HepG2 (cell line): Measurements from ENCODE around the gene AGBL3. TPM values are rescaled to one million over a fixed set of nuclear protein-coding genes. Genes with fewer than 3 reads are reported as not detected.
A peak's percentile ranks its signal among the peaks of the same experiment; 100 is the strongest.

Experiments
- ADNP ChIP-seq: sonication (generic); formaldehyde crosslinking; IDR thresholded peaks from 2 replicates; pipeline ENCODE4 v1.4.0; 2020; ENCODE audit warnings: missing genetic modification reagents
- FOXA3 ChIP-seq: IDR thresholded peaks from 2 replicates; pipeline ENCODE4 v1.6.1; 2016; ENCODE audit warnings: missing genetic modification reagents, missing compliant biosample characterization
- HNRNPL ChIP-seq: fragments of 200-400 bp; formaldehyde crosslinking; IDR thresholded peaks from 2 replicates; pipeline ENCODE4 v1.6.1; 2017; ENCODE audit warnings: mild to moderate bottlenecking, low read depth, low read length
- MAFK ChIP-seq, 2 experiments: IDR thresholded peaks in 1 of 2; conservative IDR thresholded peaks in 1 of 2; 2 replicates each; pipeline ENCODE4 v1.6.1; 2011; ENCODE audit warnings: improper control_type of control experiment in 2 of 2, low read length in 2 of 2
- MTA1 ChIP-seq: sonication (generic); formaldehyde crosslinking; IDR thresholded peaks from 2 replicates; pipeline ENCODE4 v1.4.0; 2020; ENCODE audit warnings: missing genetic modification reagents, mild to moderate bottlenecking, borderline replicate concordance
- PITX1 ChIP-seq: sonication (generic); formaldehyde crosslinking; IDR thresholded peaks from 2 replicates; pipeline ENCODE4 v1.5.1; 2020; ENCODE audit warnings: mild to moderate bottlenecking, missing genetic modification reagents
- PTBP1 ChIP-seq: fragments of 200-400 bp; formaldehyde crosslinking; IDR thresholded peaks from 2 replicates; pipeline ENCODE4 v1.6.1; 2018; ENCODE audit warnings: low read length, low read depth; ENCODE audit not compliant: poor library complexity, severe bottlenecking
- RCOR2 ChIP-seq: IDR thresholded peaks from 2 replicates; pipeline ENCODE4 v1.6.1; 2016; ENCODE audit warnings: missing biosample characterization, missing genetic modification reagents
- RORA ChIP-seq: sonication (generic); formaldehyde crosslinking; IDR thresholded peaks from 2 replicates; pipeline ENCODE4 v1.5.0; 2020; ENCODE audit warnings: mild to moderate bottlenecking, missing genetic modification reagents, moderate library complexity
- SIX1 ChIP-seq: sonication (generic); formaldehyde crosslinking; IDR thresholded peaks from 2 replicates; pipeline ENCODE4 v1.4.0; 2020; ENCODE audit warnings: missing genetic modification reagents, borderline replicate concordance
- SOX5 ChIP-seq: IDR thresholded peaks from 2 replicates; pipeline ENCODE4 v1.6.1; 2016; ENCODE audit warnings: borderline replicate concordance
- SPEN ChIP-seq: sonication (generic); formaldehyde crosslinking; IDR thresholded peaks from 2 replicates; pipeline ENCODE4 v1.5.1; 2020; ENCODE audit warnings: low read depth, mild to moderate bottlenecking, missing genetic modification reagents
- TSC22D2 ChIP-seq: sonication (generic); formaldehyde crosslinking; IDR thresholded peaks from 2 replicates; pipeline ENCODE4 v1.5.1; 2020; ENCODE audit warnings: missing genetic modification reagents, mild to moderate bottlenecking, borderline replicate concordance
- ZC3H4 ChIP-seq: sonication (generic); formaldehyde crosslinking; IDR thresholded peaks from 2 replicates; pipeline ENCODE4 v1.4.0; 2020; ENCODE audit warnings: missing genetic modification reagents, borderline replicate concordance
- ZNF224 ChIP-seq: sonication (generic); formaldehyde crosslinking; IDR thresholded peaks from 2 replicates; pipeline ENCODE4 v1.5.0; 2020; ENCODE audit warnings: mild to moderate bottlenecking, missing genetic modification reagents
- ZNF33A ChIP-seq: sonication (generic); formaldehyde crosslinking; IDR thresholded peaks from 2 replicates; pipeline ENCODE4 v1.5.1; 2020; ENCODE audit warnings: missing genetic modification reagents, mild to moderate bottlenecking, moderate library complexity, borderline replicate concordance
- ZNF550 ChIP-seq: sonication (generic); formaldehyde crosslinking; IDR thresholded peaks from 2 replicates; pipeline ENCODE4 v1.4.0; 2020; ENCODE audit warnings: mild to moderate bottlenecking, missing genetic modification reagents, borderline replicate concordance
- ZNF7 ChIP-seq: IDR thresholded peaks from 2 replicates; pipeline ENCODE4 v1.6.1; 2016; ENCODE audit warnings: missing biosample characterization, missing genetic modification reagents
- polyA plus RNA-seq, 8 experiments: library from polyadenylated mRNA; depleted of rRNA in 3 of 8; stranded (reverse) in 7 of 8; unstranded in 1 of 8; fragments of >200 nt; fragmentation: Illumina TruSeq in 4 of 8; extraction: Trizol in 4 of 8; gene quantifications; 2 replicates each; pipeline versions ENCODE4 v1.2.1 to v1.2.3, GENCODE V29; 2011 to 2016; ENCODE audit warnings: low read depth in 4 of 8, missing spikeins in 1 of 8, mixed read lengths in 1 of 8; ENCODE audit not compliant: insufficient read depth in 1 of 8
- total RNA-seq, 5 experiments: library from RNA; depleted of rRNA; stranded (reverse); fragments of >200 nt; fragmentation: Illumina TruSeq; extraction: Trizol; gene quantifications; 2 replicates each; pipeline ENCODE4 v1.2.3, GENCODE V29; 2016; ENCODE audit warnings: low read depth in 1 of 5
- TF ChIP-seq, protein P1 (sequence below): sonication (generic); formaldehyde crosslinking; IDR thresholded peaks from 2 replicates; pipeline ENCODE4 v1.8.1; 2023; ENCODE audit warnings: missing genetic modification reagents, inconsistent platforms, borderline replicate concordance
- TF ChIP-seq, protein P2 (sequence below): sonication (generic); formaldehyde crosslinking; IDR thresholded peaks from 2 replicates; pipeline ENCODE4 v1.4.0; 2020; ENCODE audit warnings: missing genetic modification reagents, borderline replicate concordance
- TF ChIP-seq, protein P3 (sequence below): sonication (generic); formaldehyde crosslinking; IDR thresholded peaks from 2 replicates; pipeline ENCODE4 v1.5.1; 2020; ENCODE audit warnings: mild to moderate bottlenecking, missing genetic modification reagents, moderate library complexity
- TF ChIP-seq, protein P4 (sequence below): sonication (generic); formaldehyde crosslinking; IDR thresholded peaks from 2 replicates; pipeline ENCODE4 v1.5.0; 2020; ENCODE audit warnings: missing genetic modification reagents

AGBL3 gene
- total and polyA plus RNA-seq, 2 of the 13 experiments (the other 11 are each of a cell fraction or from before 2014, with no cell fraction given) = 2.2 to 7.2 TPM

DNA sequence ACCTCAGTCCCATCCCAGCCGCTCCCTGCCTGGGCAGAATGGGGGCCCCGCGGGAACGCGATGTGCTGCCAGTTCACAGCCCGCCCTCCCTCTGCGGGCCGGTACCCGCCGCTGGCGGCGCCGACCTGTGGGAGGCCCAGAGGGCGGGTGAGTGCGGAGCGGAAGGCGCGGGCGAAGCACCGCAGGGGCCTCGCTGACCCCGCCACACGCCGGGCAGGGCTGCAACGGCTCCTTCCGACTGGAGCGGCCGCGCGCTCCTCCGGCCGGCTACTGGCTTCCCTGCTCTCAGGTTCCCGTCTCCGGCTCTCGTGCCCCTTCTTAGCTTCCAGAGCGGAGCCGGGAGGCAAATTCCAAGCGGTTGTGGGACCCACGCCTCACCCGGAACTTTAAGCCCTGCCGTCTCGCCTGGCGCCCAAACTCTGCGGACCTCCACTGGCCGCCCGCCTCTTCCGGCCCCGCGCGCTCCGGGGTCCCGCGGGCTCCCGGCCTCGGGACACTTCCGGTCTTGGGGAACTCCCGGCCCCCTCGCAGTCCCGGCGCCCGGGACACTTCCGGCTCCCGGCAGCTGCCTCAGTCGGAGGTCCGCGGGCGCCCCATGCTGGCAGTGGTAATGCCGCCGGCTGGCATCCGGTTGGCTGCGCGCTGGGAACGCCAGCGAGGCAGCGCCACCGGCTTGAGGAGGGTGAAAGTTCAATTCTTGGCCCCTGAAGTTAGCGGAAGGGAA is 184.1 kb downstream of the AGBL3 start, which contains the start of gene CYREN (continued):
- TF ChIP-seq, protein P1, sequence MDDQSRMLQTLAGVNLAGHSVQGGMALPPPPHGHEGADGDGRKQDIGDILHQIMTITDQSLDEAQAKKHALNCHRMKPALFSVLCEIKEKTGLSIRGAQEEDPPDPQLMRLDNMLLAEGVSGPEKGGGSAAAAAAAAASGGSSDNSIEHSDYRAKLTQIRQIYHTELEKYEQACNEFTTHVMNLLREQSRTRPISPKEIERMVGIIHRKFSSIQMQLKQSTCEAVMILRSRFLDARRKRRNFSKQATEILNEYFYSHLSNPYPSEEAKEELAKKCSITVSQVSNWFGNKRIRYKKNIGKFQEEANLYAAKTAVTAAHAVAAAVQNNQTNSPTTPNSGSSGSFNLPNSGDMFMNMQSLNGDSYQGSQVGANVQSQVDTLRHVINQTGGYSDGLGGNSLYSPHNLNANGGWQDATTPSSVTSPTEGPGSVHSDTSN (CRISPR knock-in tag) = no peak
- TF ChIP-seq ZNF550 (0 out of 2 replicates have a peak, but pooled peaks have one; percentile 54), MTA1 (CRISPR knock-in tag) (peak; percentile 83; the same call in 1 of the 2 replicates), RORA (CRISPR knock-in tag) (no peak), FOXA3 (CRISPR knock-in tag) (peak; percentile 44; the same call in 1 of the 2 replicates), ZNF7 (no peak), ZNF33A (CRISPR knock-in tag) (no peak; the same call in 1 of the 2 replicates), MAFK (conservative IDR thresholded peaks at IDR 0.05 in 1 of 2, IDR thresholded peaks at IDR 0.05 in 1 of 2; ENCODE audit: low read length in 2 of 2) (no peak), ZNF224 (peak; percentile 21; the same call in 1 of the 2 replicates), RCOR2 (CRISPR knock-in tag) (peak; percentile 68; the same call in 1 of the 2 replicates), TSC22D2 (CRISPR knock-in tag) (no peak; the same call in 1 of the 2 replicates), ADNP (no peak), SOX5 (CRISPR knock-in tag) (peak; percentile 52; the same call in 1 of the 2 replicates), PTBP1 (no peak), SPEN (CRISPR knock-in tag) (peak; percentile 72), PITX1 (CRISPR knock-in tag) (peak; percentile 79), SIX1 (no peak), HNRNPL (peak; percentile 88), ZC3H4 (CRISPR knock-in tag) (no peak)
- TF ChIP-seq, protein P2, sequence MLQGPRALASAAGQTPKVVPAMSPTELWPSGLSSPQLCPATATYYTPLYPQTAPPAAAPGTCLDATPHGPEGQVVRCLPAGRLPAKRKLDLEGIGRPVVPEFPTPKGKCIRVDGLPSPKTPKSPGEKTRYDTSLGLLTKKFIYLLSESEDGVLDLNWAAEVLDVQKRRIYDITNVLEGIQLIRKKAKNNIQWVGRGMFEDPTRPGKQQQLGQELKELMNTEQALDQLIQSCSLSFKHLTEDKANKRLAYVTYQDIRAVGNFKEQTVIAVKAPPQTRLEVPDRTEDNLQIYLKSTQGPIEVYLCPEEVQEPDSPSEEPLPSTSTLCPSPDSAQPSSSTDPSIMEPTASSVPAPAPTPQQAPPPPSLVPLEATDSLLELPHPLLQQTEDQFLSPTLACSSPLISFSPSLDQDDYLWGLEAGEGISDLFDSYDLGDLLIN (CRISPR knock-in tag) = 0 out of 2 replicates have a peak, but pooled peaks have one; percentile 17
- TF ChIP-seq, protein P3, sequence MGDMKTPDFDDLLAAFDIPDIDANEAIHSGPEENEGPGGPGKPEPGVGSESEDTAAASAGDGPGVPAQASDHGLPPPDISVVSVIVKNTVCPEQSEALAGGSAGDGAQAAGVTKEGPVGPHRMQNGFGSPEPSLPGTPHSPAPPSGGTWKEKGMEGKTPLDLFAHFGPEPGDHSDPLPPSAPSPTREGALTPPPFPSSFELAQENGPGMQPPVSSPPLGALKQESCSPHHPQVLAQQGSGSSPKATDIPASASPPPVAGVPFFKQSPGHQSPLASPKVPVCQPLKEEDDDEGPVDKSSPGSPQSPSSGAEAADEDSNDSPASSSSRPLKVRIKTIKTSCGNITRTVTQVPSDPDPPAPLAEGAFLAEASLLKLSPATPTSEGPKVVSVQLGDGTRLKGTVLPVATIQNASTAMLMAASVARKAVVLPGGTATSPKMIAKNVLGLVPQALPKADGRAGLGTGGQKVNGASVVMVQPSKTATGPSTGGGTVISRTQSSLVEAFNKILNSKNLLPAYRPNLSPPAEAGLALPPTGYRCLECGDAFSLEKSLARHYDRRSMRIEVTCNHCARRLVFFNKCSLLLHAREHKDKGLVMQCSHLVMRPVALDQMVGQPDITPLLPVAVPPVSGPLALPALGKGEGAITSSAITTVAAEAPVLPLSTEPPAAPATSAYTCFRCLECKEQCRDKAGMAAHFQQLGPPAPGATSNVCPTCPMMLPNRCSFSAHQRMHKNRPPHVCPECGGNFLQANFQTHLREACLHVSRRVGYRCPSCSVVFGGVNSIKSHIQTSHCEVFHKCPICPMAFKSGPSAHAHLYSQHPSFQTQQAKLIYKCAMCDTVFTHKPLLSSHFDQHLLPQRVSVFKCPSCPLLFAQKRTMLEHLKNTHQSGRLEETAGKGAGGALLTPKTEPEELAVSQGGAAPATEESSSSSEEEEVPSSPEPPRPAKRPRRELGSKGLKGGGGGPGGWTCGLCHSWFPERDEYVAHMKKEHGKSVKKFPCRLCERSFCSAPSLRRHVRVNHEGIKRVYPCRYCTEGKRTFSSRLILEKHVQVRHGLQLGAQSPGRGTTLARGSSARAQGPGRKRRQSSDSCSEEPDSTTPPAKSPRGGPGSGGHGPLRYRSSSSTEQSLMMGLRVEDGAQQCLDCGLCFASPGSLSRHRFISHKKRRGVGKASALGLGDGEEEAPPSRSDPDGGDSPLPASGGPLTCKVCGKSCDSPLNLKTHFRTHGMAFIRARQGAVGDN = peak; percentile 97
- TF ChIP-seq, protein P4, sequence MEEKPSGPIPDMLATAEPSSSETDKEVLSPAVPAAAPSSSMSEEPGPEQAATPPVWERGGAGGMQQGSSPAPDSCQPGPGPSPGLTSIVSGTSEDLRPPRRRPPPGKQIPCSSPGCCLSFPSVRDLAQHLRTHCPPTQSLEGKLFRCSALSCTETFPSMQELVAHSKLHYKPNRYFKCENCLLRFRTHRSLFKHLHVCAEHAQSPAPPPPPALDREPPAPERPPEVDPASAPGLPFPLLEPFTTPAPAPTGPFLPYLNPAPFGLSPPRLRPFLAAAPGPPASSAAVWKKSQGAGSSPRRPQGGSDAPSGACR (CRISPR knock-in tag) = peak; percentile 81; the same call in 1 of the 2 replicates
